ENCODE data around the gene NARS2.

The NARS2 gene

DNA sequence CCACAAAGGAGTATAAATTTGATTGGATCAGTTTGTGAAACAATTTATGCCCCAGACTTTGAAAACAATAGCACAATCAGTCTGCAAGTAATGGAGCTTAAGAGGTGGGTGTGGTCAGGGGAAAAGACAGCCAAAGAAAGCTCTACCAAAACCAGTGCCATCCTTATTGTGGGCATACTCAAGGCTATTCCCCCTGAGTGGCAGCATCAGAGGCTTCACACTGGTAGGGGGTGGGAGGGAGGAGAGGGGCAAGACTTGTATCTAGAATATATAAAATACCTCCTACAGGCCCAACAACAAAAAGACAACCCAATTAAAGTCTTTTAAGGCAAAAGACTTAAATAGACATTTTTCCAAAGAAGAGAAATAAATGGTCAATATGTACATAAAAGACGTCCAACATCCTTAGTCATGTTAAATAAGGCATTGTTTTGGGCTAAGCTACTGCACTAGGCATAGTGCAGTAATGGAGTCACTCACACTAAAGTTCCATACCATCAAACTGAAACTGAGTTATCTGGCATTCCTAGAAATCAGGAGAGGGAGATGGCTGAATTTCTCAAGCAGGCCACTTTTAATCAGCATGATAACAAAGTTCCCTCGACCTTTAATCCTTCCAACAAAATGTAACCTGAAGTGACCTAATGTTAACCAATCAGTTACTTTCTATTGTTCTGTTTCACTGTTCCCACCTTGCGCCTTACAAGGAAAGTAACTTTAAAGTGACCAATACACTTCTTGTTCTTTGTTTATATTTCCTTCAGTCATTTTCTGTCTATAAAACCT, 24.8 kb downstream of the NARS2 start:
- TF ChIP-seq CTCF (IDR thresholded peaks at IDR 0.05; ENCODE audit: low read depth, low read length) = no peak
- DNase-seq (ENCODE audit: extremely low read depth, low read depth) = no peak

- no peak for DNase-seq (ENCODE audit: extremely low read depth, low read depth)
- no peak for TF ChIP-seq CTCF (IDR thresholded peaks at IDR 0.05; ENCODE audit: low read depth, low read length)
These were observed 25.6 kb downstream of the NARS2 start for GRCh38 chr11:78548911-78549590.

DNA sequence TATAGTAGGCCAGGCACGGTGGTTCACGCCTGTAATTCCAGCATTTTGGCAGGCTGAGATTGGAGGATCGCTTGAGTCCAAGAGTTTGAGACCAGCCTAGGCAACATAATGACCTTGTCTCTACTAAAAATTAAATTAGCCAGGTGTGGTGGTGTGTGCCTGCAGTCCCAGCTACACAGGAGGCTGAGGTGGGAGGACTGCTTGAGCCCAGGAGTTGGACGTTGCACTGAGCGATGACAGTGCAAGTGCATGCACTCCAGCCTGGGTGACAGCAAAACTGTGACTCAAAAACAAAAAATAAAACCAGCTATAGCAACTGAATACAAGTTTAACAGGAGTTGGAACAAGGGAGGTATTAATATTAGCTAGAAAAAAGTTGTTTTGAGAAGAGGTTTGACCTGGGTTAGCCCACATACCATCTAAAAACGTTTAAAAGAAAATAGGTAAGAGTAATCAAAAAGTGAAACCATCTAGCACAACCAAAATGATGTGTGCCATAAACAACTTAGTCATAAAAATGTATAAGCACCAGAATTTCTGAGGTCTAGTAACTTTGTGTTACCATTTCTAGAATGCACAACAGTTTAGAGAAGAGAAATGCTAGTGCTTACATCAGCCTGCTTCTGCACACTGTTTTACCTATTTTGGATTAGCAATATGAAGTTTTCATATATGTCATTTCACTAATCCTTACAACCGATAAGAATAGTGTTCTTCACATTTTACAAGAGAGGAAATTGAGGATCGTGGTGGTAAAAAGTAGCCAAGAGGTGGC, 26.5 kb downstream of the NARS2 start:
- no peak for TF ChIP-seq CTCF (IDR thresholded peaks at IDR 0.05; ENCODE audit: low read depth, low read length)
- DNase-seq (ENCODE audit: extremely low read depth, low read depth) = no peak

DNA sequence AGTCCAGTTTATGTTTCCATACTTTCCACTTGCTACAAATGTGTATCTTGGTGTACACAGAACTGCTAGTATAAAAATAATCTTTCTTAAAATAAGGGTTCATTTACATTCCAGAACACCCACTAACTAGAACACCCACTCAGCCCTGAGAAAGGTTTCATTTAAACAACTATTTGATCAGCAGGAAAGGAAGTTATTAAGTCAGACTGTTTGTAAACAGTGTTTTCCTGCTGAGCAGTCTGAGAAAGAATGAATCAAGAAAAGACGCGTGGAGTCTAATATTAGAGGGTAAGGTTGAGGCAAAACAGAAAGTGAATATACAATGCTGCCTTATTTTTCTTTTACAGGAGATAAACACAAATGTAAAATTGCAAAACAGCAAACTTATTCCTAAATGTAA, 32.7 kb downstream of the NARS2 start:
- DNase-seq (ENCODE audit: extremely low read depth, low read depth) = no peak

DNA sequence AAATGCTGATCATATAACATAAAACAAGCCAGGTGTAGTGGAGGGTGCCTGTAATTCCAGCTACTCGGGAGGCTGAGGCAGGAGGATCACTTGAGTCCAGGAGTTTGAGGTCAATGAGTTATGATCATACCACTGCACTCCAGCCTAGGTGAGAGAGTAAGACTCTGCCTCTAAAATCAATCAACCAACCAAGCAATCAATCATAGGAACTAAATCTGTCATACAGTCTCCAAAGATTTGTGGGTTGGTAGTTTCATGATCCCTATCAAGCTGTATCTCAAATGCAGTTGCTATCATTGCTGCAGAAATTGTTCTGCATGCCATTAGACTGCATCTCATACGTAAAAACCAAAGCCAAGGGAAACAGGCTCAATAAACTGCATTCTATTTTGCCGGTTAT, 33.1 kb downstream of the NARS2 start:
- no peak for DNase-seq (ENCODE audit: extremely low read depth, low read depth)
- TF ChIP-seq CTCF (IDR thresholded peaks at IDR 0.05; ENCODE audit: low read depth, low read length) = no peak

More for the DNA sequence above, 32.7 kb downstream of the NARS2 start:
- no peak for TF ChIP-seq CTCF (IDR thresholded peaks at IDR 0.05; ENCODE audit: low read depth, low read length)

GRCh38 chr11:78540256-78540655, 34.4 kb downstream of the NARS2 start:
- no peak for TF ChIP-seq CTCF (IDR thresholded peaks at IDR 0.05; ENCODE audit: low read depth, low read length)

GRCh38 chr11:78539506-78539905, 35.2 kb downstream of the NARS2 start:
- no peak for TF ChIP-seq CTCF (IDR thresholded peaks at IDR 0.05; ENCODE audit: low read depth, low read length)
- no peak for DNase-seq (ENCODE audit: extremely low read depth, low read depth)

More at GRCh38 chr11:78540256-78540655, 34.4 kb downstream of the NARS2 start:
- no peak for DNase-seq (ENCODE audit: extremely low read depth, low read depth)

Measured in AG09319 (cell line).